SIG-M5 treated with dmso at 0.1 percent for 504 hours (cell line): ENCODE measurements around the gene SEMA4F.
"Not testable (repeated sequence)": the region's sequence is repeated elsewhere in the genome, so short reads cannot be mapped to it uniquely, and the experiment has no call there.

Experiments used
- DNase-seq: peaks from one replicate; lab custom pipeline; 2025; ENCODE audit not compliant: unreplicated experiment; lab: John Stamatoyannopoulos, UW

The SEMA4F gene, protein sequence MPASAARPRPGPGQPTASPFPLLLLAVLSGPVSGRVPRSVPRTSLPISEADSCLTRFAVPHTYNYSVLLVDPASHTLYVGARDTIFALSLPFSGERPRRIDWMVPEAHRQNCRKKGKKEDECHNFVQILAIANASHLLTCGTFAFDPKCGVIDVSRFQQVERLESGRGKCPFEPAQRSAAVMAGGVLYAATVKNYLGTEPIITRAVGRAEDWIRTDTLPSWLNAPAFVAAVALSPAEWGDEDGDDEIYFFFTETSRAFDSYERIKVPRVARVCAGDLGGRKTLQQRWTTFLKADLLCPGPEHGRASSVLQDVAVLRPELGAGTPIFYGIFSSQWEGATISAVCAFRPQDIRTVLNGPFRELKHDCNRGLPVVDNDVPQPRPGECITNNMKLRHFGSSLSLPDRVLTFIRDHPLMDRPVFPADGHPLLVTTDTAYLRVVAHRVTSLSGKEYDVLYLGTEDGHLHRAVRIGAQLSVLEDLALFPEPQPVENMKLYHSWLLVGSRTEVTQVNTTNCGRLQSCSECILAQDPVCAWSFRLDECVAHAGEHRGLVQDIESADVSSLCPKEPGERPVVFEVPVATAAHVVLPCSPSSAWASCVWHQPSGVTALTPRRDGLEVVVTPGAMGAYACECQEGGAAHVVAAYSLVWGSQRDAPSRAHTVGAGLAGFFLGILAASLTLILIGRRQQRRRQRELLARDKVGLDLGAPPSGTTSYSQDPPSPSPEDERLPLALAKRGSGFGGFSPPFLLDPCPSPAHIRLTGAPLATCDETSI

DNA sequence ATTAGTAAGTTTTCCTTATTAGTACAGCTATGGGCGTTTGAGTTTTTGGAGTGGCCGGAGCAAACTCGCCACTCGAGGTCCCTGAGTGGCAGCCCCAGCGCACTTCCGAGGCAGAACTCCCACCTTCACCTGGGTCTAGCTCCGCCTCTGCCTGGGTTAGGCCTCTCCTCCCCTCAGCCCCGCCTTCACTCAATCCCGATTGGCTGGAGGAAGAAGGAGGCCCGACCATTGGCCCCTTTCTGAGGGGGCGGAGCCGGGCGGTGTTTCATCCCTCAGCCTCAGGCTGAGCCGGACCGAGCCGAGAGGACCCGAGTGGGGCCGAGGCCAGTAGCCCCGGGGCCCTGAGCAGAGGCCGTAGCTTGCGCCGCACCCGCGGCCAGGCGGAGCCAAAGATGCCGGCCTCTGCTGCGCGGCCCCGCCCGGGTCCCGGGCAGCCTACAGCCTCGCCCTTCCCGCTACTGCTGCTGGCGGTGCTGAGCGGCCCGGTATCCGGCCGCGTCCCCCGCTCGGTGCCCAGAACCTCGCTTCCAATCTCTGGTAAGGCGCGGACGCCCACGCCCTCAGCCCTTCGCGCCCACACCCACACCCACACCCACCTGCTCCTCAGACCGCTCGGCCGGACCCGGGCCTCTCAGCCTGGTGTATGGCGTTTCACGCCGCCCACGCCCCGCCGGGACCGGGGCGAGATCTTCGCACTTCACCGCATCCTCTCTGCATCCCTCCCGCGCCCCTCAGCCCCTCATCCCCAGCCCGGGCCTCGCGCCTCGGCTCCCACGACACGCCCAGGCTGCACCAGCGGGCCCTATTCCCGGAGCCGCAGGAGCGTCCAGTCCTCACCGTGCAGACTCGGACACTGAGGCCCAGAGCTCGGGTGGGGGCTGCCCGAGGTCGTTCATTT, at the start of gene SEMA4F:
Gene SEMA4F (plus strand): TSS at position 263 of the 898 bp plus-strand sequence. CDS start 130 bp downstream, at position 393.
- peak; percentile 93 for DNase-seq

GRCh38 chr2:74606927-74607326, 47.1 kb upstream of the SEMA4F start:
- no peak for DNase-seq

GRCh38 chr2:74617122-74617521, 36.9 kb upstream of the SEMA4F start:
- DNase-seq, result no peak

GRCh38 chr2:74618410-74619083, 35.5 kb upstream of the SEMA4F start:
- no peak for DNase-seq

GRCh38 chr2:74619651-74620297, 34.3 kb upstream of the SEMA4F start:
- peak; percentile 14 for DNase-seq

DNA sequence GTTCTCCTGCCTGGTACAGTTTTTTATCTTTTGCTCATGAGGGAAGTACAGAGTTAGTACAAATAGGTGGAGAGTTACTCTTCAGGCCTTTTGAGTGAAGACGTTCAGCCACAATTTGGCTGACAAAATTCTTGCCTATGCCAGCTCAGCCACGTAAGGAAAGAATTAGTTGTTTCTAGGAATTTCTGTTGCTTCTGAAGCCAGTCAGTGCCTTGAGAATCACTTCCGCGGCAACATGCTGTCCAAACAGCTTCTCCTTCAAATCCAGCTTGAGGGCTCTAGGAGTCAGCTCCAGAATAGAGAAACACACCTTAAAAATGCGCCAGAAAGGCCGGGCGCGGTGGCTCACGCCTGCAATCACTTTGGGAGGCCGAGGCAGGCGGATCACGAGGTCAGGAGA, 33.4 kb upstream of the SEMA4F start:
- DNase-seq, result no peak

DNA sequence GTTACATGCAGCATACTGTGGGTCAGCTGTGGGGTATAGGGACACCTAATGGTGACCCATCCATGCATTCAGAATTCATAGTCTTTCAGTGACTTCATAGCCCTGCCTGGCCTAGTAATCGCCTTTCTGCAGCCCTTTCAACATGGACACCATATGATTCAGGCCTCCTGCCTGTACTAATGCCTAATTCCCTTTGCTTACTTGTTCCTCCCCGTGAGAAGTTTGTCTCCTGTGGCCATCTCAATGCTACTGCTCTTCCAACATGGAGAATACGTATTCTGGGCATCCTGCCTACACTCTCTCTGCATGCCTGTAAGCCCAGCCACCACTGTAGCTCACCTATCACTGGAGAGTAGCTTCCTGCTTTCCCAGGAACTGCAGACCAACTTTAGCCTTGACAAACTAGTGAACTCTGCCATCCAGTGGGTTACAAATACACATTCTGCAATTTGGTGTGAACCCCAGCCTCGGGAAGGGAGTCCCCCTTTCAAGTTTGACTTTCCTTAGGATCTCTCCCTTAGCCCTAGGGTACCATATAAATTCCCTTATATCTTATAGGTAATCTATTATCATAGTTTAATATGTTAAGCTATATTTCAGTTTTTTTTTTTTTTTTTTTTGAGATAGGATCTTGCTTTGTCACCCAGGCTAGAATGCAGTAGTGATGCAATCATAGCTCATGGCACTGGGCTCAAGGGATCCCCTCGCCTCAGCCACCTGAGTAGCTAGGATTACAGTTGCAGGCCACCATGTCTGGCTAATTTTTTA, 28.2 kb upstream of the SEMA4F start:
- no peak for DNase-seq

GRCh38 chr2:74628538-74629105, 25.4 kb upstream of the SEMA4F start:
- no peak for DNase-seq

DNA sequence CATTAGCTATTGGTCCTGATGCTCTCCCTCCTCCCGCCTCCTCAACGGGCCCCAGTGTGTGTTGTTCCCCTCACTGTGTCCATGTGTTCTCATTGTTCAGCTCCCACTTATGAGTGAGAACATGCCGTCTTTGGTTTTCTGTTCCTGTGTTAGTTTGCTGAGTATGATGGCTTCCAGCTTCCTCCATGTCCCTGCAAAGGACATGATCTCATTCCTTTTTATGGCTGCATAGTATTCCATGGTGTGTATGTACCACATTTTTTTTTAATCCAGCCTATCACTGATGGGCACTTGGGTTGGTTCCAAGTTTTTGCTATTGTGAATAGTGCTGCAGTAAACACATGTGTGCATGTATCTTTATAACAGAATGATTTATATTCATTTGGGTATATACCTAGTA, 23.6 kb upstream of the SEMA4F start:
- not testable (repeated sequence) for DNase-seq

GRCh38 chr2:74632209-74632938, 21.7 kb upstream of the SEMA4F start:
- no peak for DNase-seq

DNA sequence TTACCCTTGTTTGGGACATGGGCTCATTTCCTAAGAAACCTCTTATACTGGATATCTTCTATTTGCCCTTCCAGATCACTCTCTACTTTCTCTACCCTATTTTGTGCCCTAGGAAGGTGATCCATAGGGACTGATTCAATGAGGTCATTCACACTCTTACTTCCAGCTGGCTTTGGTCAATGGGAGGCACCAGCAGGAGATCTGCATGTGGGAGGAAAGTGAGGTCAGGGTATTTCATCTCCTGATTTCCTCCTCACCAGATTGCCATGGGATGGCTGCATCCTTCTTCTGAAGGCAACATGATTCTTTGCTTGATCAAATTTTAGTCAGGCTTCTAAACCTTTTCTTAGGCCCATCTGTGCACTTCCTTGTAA, 21.1 kb upstream of the SEMA4F start:
- DNase-seq, result no peak

GRCh38 chr2:74639550-74639949, 14.5 kb upstream of the SEMA4F start:
- DNase-seq, result no peak

DNA sequence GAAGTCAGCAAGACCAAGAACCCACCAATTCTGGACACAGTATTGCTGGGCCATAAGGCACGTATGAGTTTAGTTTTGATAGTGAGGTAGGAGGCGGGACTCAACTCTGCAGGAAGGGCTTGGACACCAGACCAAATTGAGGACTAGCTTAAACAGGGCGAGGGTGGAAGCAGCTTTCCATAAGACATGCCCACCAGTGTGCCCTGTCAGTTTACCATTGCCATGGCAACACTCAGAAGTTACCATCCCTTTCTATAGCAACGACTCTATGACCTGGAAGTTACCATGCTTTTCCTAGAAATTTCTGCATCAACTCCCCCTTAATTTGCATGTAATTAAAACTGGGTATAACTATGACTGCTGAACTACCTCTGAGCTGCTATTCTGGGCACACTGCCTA, 8.7 kb upstream of the SEMA4F start:
- DNase-seq, result no peak

DNA sequence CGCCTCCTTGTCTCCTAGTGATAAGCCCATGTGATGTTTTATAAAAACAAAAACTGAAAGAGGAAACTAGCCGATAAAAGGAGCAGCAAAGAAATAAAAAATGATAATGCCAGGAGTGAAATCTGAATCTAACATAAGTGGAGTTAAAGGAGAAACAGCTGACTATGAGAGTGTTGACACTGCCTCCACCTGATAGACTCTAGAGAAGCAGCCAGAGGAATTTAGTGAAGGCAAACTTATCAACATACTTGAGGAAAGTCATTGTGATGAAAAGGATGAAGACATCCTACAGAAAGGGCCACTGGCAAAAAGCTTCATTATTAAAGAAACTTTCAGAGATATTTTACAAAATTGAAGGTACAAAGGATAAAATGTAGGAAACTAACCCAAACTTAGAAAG, 7.8 kb upstream of the SEMA4F start:
- no peak for DNase-seq

DNA sequence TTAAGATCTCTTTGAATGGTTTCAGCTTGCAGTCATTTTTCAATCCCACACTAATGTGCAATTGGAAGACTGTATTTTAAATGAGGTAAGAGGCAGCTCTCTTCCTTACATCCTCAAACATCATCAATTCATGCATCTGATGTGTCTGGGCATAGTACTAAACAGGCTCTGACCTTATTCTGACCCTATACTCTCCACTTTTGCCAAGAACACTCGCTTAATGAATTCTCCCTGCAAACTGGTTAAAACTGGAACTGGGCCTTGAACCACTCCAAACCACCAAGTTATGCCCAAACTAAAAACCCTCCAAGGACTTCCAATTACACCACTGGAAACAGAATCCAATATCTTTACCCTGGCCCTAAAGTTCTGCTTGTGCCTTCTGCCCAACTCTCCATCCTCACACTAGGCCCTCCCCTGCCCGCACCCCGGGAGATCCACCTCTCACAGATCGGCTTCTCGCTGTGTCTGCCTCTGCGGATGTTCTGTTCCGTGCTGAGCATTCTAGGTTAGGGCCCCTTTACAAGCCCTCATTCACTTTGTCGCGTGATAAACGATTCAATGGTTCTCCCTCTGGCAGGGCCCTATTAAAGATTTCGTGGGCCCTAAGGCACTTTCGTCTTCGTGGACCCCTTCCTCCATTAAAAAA, 7.1 kb upstream of the SEMA4F start:
- no peak for DNase-seq

DNA sequence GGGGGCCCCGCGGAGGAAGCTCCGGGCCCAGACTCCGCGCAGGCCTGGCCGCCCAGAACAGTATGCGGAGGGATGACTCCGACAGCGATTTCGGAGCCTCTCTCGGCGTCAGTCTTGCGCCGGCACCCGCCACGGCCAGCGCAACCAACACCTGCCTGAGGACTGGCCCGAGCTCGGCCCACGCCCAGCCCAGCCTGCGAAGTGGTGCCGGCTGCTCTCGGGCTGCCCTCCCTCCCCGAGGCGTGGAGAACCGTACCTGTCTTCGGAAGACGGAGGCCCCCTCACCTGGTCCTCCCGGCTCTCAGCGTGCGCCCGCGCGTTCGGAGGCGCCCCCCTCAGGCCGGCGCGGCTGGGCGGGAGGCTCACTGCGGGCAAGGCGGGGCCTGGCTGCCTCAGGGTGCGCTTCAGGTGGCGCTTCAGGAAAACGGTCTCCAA, 6.0 kb upstream of the SEMA4F start, which contains the start of gene M1AP:
Gene M1AP (minus strand): TSS at position 322 of the 435 bp plus-strand sequence. CDS start 8,055 bp downstream, outside the sequence.
- no peak for DNase-seq

DNA sequence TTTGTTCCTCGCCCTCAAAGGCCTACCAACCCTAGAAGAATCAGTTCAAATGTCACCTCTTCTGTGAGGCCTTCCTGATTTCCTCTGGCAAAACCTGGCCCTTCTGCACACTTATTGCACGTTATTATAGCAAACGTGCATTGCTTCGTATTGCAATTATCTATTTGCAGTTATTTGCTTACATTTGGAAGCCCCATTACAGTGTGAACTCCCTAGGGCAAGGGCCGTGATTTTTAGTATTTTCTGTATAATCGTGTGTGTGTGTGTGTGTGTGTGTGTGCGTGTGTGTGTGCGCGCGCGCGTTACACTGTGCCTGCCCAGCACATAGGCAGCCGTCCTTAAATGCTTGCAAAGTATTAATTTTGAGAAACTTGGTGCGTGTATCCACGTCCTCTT, 460 bp upstream of the SEMA4F start:
- DNase-seq, result no peak

- no peak for DNase-seq
Measured at GRCh38 chr2:74655579-74655978, 1.5 kb downstream of the SEMA4F start.
